Mesenchymal stem cell (in vitro differentiated cells and primary cell): ENCODE data around the gene TMEM37.

Source experiments
- DNase-seq: peaks from one replicate; pipeline ENCODE4 v3.0.0-alpha.2; 2013
- H2AFZ ChIP-seq: one replicate; pipeline ENCODE4 v1.6.1; 2013; ENCODE audit warnings: low read depth, mild to moderate bottlenecking, control low read depth, inconsistent platforms, low read length, moderate library complexity
- H2AK5ac ChIP-seq: 2 replicates; pipeline ENCODE4 v1.6.1; 2013; ENCODE audit warnings: low read length, moderate library complexity, mild to moderate bottlenecking, inconsistent platforms; ENCODE audit not compliant: severe bottlenecking
- H2BK120ac ChIP-seq: one replicate; pipeline ENCODE4 v1.6.1; 2013; ENCODE audit warnings: low read depth, mild to moderate bottlenecking, inconsistent platforms, low read length, moderate library complexity
- H2BK12ac ChIP-seq, 2 experiments: one replicate each; pipeline ENCODE4 v1.6.1; 2013; ENCODE audit warnings: inconsistent platforms in 2 of 2, low read length in 2 of 2, mild to moderate bottlenecking in 2 of 2, moderate library complexity in 2 of 2, control low read depth in 1 of 2
- H2BK15ac ChIP-seq: one replicate; pipeline ENCODE4 v1.6.1; 2013; ENCODE audit warnings: mild to moderate bottlenecking, low read depth, inconsistent platforms; ENCODE audit not compliant: poor library complexity, severe bottlenecking
- H2BK5ac ChIP-seq: 2 replicates; pipeline ENCODE4 v1.6.1; 2013; ENCODE audit warnings: low read depth, mild to moderate bottlenecking, low read length, control low read depth, inconsistent platforms; ENCODE audit not compliant: poor library complexity, severe bottlenecking
- H3K14ac ChIP-seq, 2 experiments: one replicate each; pipeline ENCODE4 v1.6.1; 2013; ENCODE audit warnings: inconsistent platforms in 2 of 2, low read length in 2 of 2, control low read depth in 1 of 2, mild to moderate bottlenecking in 1 of 2, moderate library complexity in 1 of 2
- H3K18ac ChIP-seq, 2 experiments: one replicate each; pipeline ENCODE4 v1.6.1; 2013; ENCODE audit warnings: inconsistent platforms in 2 of 2, low read length in 2 of 2, control low read depth in 1 of 2, low read depth in 1 of 2, mild to moderate bottlenecking in 1 of 2
- H3K23ac ChIP-seq, 2 experiments: one replicate each; pipeline ENCODE4 v1.6.1; 2013; ENCODE audit warnings: inconsistent platforms in 2 of 2, low read length in 2 of 2, mild to moderate bottlenecking in 2 of 2, moderate library complexity in 2 of 2, control low read depth in 1 of 2
- H3K27ac ChIP-seq: 2 replicates; pipeline ENCODE4 v1.5.1; 2013; ENCODE audit warnings: mild to moderate bottlenecking, moderate library complexity, low read length, control low read depth, inconsistent platforms; ENCODE audit not compliant: poor library complexity, severe bottlenecking
- H3K27me3 ChIP-seq, 2 experiments: 2 replicates each; pipeline versions ENCODE4 v1.6.1 to v1.7.0; 2013; ENCODE audit warnings: low read length in 2 of 2, mild to moderate bottlenecking in 2 of 2, moderate library complexity in 2 of 2, control low read depth in 1 of 2, inconsistent platforms in 1 of 2; ENCODE audit not compliant: control insufficient read depth in 1 of 2, insufficient read depth in 1 of 2
- H3K36me3 ChIP-seq, 2 experiments: 2 replicates each; pipeline versions ENCODE4 v1.6.1 to v1.7.0; 2013; ENCODE audit warnings: low read length in 2 of 2, control low read depth in 1 of 2, inconsistent platforms in 1 of 2, low read depth in 1 of 2, mild to moderate bottlenecking in 1 of 2; ENCODE audit not compliant: insufficient read depth in 2 of 2, control insufficient read depth in 1 of 2
- H3K4ac ChIP-seq, 2 experiments: one replicate each; pipeline ENCODE4 v1.6.1; 2013; ENCODE audit warnings: inconsistent platforms in 2 of 2, low read length in 2 of 2, mild to moderate bottlenecking in 2 of 2, moderate library complexity in 2 of 2, control low read depth in 1 of 2, low read depth in 1 of 2
- H3K4me1 ChIP-seq: 2 replicates; pipeline ENCODE4 v1.6.1; 2013; ENCODE audit warnings: low read depth, low read length, control low read depth; ENCODE audit not compliant: control insufficient read depth, insufficient read depth
- H3K4me2 ChIP-seq: 2 replicates; pipeline ENCODE4 v1.6.1; 2013; ENCODE audit warnings: low read length, mild to moderate bottlenecking, inconsistent platforms; ENCODE audit not compliant: poor library complexity, severe bottlenecking
- H3K4me3 ChIP-seq, 2 experiments: 2 replicates each; pipeline versions ENCODE4 v1.5.1 to v1.7.0; 2013; ENCODE audit warnings: low read length in 2 of 2, mild to moderate bottlenecking in 2 of 2, control low read depth in 1 of 2, low read depth in 1 of 2; ENCODE audit not compliant: insufficient read depth in 1 of 2
- H3K79me1 ChIP-seq: replicated peaks from 2 replicates; pipeline ENCODE4 v1.6.1; 2013; ENCODE audit warnings: mild to moderate bottlenecking, control low read depth, low read length, inconsistent platforms; ENCODE audit not compliant: poor library complexity, severe bottlenecking
- H3K9ac ChIP-seq: 2 replicates; pipeline ENCODE4 v1.7.0; 2013; ENCODE audit warnings: mild to moderate bottlenecking, low read length, moderate library complexity
- H3K9me3 ChIP-seq: 2 replicates; pipeline ENCODE4 v1.7.0; 2013; ENCODE audit warnings: mild to moderate bottlenecking, low read length; ENCODE audit not compliant: control insufficient read depth
- H4K8ac ChIP-seq: one replicate; pipeline ENCODE4 v1.6.1; 2013; ENCODE audit warnings: inconsistent platforms, mild to moderate bottlenecking, low read length, moderate library complexity
- H4K91ac ChIP-seq: one replicate; pipeline ENCODE4 v1.6.1; 2013; ENCODE audit warnings: mild to moderate bottlenecking, low read length, inconsistent platforms
- WGBS: methylation state at CpG from one replicate; pipeline ENCODE4 v1.1.7; 2013; ENCODE audit warnings: mixed read lengths; 5-methylcytosine and 5-hydroxymethylcytosine counted together

The TMEM37 gene

DNA sequence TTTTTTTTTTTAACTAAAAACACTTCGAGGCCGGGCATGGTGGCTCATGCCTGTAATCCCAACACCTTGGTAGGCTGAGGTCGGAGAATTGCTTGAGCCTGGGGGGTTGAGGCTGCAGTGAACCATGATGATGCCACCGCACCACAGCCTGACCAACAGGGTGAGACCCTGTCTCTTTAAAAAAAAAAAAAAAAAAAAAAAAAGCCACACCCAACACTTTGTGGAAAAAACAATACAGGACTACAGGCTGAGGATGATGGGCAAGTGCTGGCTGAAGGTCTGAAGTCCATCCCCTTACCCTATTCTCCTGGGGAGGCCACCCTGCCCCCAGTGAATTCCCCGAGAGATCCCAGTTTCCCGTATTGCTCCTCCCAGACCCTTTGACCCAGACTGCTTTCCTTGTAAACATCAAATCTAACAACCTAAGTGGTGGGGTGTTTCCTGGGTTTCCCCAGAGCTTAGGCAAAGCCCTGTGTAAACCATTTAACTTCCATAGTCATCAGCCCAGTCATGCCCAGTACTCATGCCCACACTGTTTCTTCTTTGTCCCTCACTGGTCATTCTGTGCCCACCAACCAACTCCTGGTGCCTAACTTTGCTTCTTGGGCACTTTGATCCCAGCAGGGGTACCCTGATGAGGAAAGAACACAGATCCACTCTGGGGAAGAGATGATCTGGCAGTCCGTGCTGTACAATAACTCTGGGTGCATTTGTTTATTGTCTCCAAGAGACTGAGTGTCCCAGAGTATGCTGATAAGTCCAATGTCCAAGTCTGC is 5.8 kb upstream of the TMEM37 start:
- Histone ChIP-seq H2AK5ac (peak overlapping the region; percentile 61), H3K9me3 (peaks cover 12% of the 10 kb centered on the region), H3K23ac (no peak overlapping the region), H3K4ac (no peak overlapping the region), H4K8ac (no peak overlapping the region), H3K4me3 (no peak overlapping the region), H3K79me1 (no peaks in the 10 kb centered on the region), H2BK15ac (peak overlapping the region; percentile 12), H3K9ac (no peak overlapping the region), H3K27me3 (peaks cover 24 to 65% of the 10 kb centered on the region in 2 experiments), H2BK12ac (peak overlapping the region; percentile 48 to 69), H2BK5ac (no peak overlapping the region), H3K14ac (no peak overlapping the region), H3K4me1 (peaks cover 16% of the 10 kb centered on the region), H3K4me2 (no peak overlapping the region), H3K27ac (no peak overlapping the region), H3K18ac (peak overlapping the region; percentile 37 to 54), H2AFZ (no peak overlapping the region), H3K36me3 (no peaks in the 10 kb centered on the region), H4K91ac (no peak overlapping the region), H2BK120ac (no peak overlapping the region)
- WGBS = 55% methylated on average over 6 of the region's 7 CpGs
- peak; percentile 78 for DNase-seq

- H2BK15ac ChIP-seq = peak overlapping the region; percentile 12
- H4K8ac ChIP-seq = no peak overlapping the region
- no peak overlapping the region for H3K4ac ChIP-seq
- H3K79me1 ChIP-seq = no peaks in the 10 kb centered on the region
- no peak overlapping the region for H3K4me2 ChIP-seq
- no peak for DNase-seq
- peaks cover 9% of the 10 kb centered on the region for H3K9me3 ChIP-seq
- WGBS = 54% methylated on average over 5 of the region's 5 CpGs
- peak overlapping the region; percentile 30 to 32 for H3K18ac ChIP-seq
- no peak overlapping the region for H3K27ac ChIP-seq
- no peak overlapping the region for H2AK5ac ChIP-seq
- no peak overlapping the region for H3K14ac ChIP-seq
- H3K9ac ChIP-seq = no peak overlapping the region
- peaks cover 19% of the 10 kb centered on the region for H3K4me1 ChIP-seq
- peak overlapping the region; percentile 27 for H2BK120ac ChIP-seq
- H3K36me3 ChIP-seq = no peaks in the 10 kb centered on the region
- H2BK5ac ChIP-seq = no peak overlapping the region
- no peak overlapping the region for H3K4me3 ChIP-seq
- no peak overlapping the region for H2AFZ ChIP-seq
- no peak overlapping the region for H2BK12ac ChIP-seq
- no peak overlapping the region for H4K91ac ChIP-seq
- peaks cover 19 to 62% of the 10 kb centered on the region in 2 experiments for H3K27me3 ChIP-seq
- H3K23ac ChIP-seq = no peak overlapping the region
Measured at GRCh38 chr2:119426396-119426675, 5.3 kb upstream of the TMEM37 start.

DNA sequence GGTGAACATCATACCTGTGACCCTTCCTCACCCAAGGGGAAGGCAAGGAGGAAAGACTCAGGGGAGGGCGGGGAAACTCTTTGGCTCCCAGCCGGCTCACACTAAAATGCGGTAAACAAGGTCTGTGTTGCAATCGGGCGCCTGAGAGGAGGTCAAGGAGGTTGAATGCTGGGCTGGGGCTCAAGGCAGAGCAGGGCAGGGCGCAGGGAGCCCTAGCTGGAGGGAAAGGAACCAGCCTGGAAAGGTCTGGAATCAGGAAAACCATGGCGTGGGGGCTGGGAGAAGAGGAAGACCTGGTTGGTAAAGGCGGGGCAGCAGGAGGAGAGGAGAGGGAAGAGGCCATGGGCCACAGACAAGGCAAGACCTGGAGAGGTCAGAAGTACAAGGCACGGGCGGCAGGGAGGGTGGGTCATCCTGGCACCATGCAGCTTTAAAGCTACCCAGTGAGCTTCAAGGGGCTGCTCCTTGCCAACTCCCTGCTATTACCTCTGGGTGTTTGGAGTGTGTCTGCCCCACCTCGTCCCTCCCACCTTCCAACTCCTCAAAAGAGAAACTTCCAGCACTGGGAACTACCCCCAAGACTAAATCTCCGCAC is 4.8 kb upstream of the TMEM37 start:
- Histone ChIP-seq H3K27ac (no peak overlapping the region), H3K4me2 (no peak overlapping the region), H3K9me3 (peaks cover 4% of the 10 kb centered on the region), H3K79me1 (no peaks in the 10 kb centered on the region), H3K4me3 (no peak overlapping the region), H3K14ac (no peak overlapping the region), H2AK5ac (no peak overlapping the region), H3K18ac (peak overlapping the region in 1 of 2 experiments; percentile 52), H3K9ac (no peak overlapping the region), H4K8ac (no peak overlapping the region), H3K4ac (no peak overlapping the region), H2BK12ac (peak overlapping the region in 1 of 2 experiments; percentile 59), H2BK15ac (no peak overlapping the region), H3K23ac (no peak overlapping the region), H2BK5ac (no peak overlapping the region), H2BK120ac (no peak overlapping the region), H2AFZ (no peak overlapping the region), H3K36me3 (no peaks in the 10 kb centered on the region), H3K4me1 (peaks cover 19% of the 10 kb centered on the region), H4K91ac (no peak overlapping the region), H3K27me3 (peaks cover 18 to 59% of the 10 kb centered on the region in 2 experiments)
- WGBS = 32% methylated on average over 9 of the region's 12 CpGs
- DNase-seq = peak; percentile 60

DNA sequence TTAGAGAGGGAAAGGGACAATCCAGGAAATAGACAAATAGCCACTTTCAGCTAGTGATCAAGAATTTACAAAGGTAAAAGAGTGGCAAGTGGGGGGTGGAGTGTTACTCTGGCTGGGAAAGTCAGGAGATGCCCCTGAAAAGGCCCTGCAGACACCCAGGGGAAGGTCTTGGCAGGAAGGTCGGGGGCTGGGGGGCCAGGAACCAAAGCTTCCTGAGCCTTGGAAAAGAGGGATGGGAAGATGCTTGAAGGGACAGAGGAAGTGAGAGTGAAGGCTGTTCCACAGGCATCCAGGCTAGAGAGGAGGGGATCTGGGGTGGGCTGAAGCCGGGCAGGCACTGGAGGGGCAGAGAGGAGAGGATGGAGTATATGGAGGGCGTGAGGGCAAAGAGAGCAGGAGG is 3.9 kb upstream of the TMEM37 start:
- WGBS = 79% methylated on average over 3 of the region's 3 CpGs
- H2BK5ac ChIP-seq = no peak overlapping the region
- peak overlapping the region; percentile 23 for H2AK5ac ChIP-seq

More for the DNA sequence above, 3.9 kb upstream of the TMEM37 start:
- no peak overlapping the region for H4K8ac ChIP-seq
- H3K14ac ChIP-seq = no peak overlapping the region
- H3K4me1 ChIP-seq = peaks cover 23% of the 10 kb centered on the region
- H3K23ac ChIP-seq = no peak overlapping the region
- no peak for DNase-seq
- peak overlapping the region in 1 of 2 experiments; percentile 18 for H3K18ac ChIP-seq
- peak overlapping the region; percentile 90 for H2BK15ac ChIP-seq
- no peak overlapping the region for H3K9ac ChIP-seq
- H3K4ac ChIP-seq = no peak overlapping the region
- peak overlapping the region; percentile 77 for H4K91ac ChIP-seq
- peaks cover 1% of the 10 kb centered on the region for H3K79me1 ChIP-seq
- peaks cover 18 to 67% of the 10 kb centered on the region in 2 experiments for H3K27me3 ChIP-seq
- H2BK120ac ChIP-seq = no peak overlapping the region
- H3K4me2 ChIP-seq = no peak overlapping the region
- no peaks in the 10 kb centered on the region for H3K9me3 ChIP-seq
- no peak overlapping the region for H3K4me3 ChIP-seq
- no peak overlapping the region for H3K27ac ChIP-seq
- no peaks in the 10 kb centered on the region for H3K36me3 ChIP-seq
- H2BK12ac ChIP-seq = peak overlapping the region in 1 of 2 experiments; percentile 29
- H2AFZ ChIP-seq = no peak overlapping the region
